Measurements from ENCODE around the gene TRERF1. TPM values are rescaled to one million over a fixed set of nuclear protein-coding genes. Genes with fewer than 3 reads are reported as not detected.

TRERF1 gene
- total and polyA plus RNA-seq, 2 of the 8 experiments (the other 6 are each of a cell fraction or from before 2014, with no cell fraction given): 10.8 to 21.5 TPM

- TF ChIP-seq ASH2L (IDR thresholded peaks at IDR 0.05; ENCODE audit: low read length): no peak
- no peak for TF ChIP-seq TCF12 (IDR thresholded peaks at IDR 0.05; ENCODE audit: low read depth, low read length)
These were observed 71.3 kb downstream of the TRERF1 start (continued) for GRCh38 chr6:42380228-42380979.

Data from H1 (cell line).